ENCODE data around the gene RNF217. TPM values are rescaled to one million over a fixed set of nuclear protein-coding genes. Genes with fewer than 3 reads are reported as not detected.
A peak's percentile ranks its signal among the peaks of the same experiment; 100 is the strongest.

The RNF217 gene
- total and polyA plus RNA-seq, 2 of the 8 experiments (the other 6 are each of a cell fraction or from before 2014, with no cell fraction given): 2.0 to 8.9 TPM

DNA sequence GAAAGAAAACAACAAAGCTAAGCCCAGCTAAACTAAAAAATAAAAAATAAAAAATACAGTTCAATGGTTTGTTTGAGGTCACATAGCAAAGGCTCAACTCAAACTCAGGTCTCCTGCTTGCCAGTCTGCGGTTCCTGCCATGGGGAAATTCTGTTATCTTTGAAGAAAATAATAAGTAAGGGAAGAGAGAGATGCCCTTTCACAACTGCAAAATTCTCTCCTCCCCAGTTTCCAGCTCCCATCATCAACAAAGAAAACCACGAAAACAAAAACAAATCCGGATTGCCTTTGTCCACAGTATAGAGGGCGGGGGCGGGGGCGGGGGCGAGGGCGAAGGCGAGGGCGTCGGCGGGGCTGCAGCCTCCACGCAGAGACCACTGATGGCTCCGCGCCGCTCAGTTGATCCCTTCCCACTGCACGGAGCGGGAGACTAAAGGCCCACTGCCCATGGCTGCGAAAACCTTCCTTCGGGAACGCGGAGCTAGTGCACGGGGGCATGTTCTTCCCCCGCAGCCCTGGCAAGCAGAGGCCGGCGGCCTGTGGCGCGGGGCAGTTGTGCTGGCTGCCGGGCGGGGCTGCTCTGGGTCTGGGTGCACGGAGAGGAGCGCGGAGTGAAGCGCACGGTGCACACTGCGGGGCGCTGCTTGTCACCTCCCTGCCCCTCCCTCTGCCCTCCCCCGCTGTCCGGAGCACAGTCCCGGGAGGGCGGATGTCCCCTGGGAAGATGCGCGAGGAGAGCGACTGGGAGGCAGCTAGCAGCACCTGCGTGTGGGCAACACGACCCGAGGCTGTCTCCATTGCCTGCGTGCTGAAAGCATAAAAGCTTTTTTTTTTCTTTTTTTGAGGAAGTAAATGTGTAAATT, 137.2 kb downstream of the RNF217 start:
- FAIRE-seq (no peak), DNase-seq (ENCODE audit: low read depth in 1 of 2, low spot score in 2 of 2) (peak; percentile 15 to 77)
- peaks cover 0 to 12% (median 7%) of the 10 kb centered on the region in 4 experiments; a peak in 4 of 7 replicates for H3K4me1 ChIP-seq (replicated peaks in 1 of 4; ENCODE audit: control insufficient read depth in 3 of 4, insufficient read depth in 4 of 4, low read length in 3 of 4)
- H3K36me3 ChIP-seq (ENCODE audit: control insufficient read depth in 2 of 4, insufficient read depth in 4 of 4, low read length in 3 of 4): no peaks in the 10 kb centered on the region
- H4K5ac ChIP-seq (ENCODE audit: insufficient read length, low read depth, low read length): peak overlapping the region; percentile 65
- H2BK12ac ChIP-seq (ENCODE audit: low read depth, low read length): no peak overlapping the region; the same call in 1 of the 2 replicates
- H3K14ac ChIP-seq (ENCODE audit: insufficient read length): no peak overlapping the region
- TF ChIP-seq TAF1 (IDR thresholded peaks at IDR 0.05; ENCODE audit: low read depth, low read length): 0 out of 2 replicates have a peak, but pooled peaks have one; percentile 23
- peak; percentile 93 for TF ChIP-seq KDM4A (IDR thresholded peaks at IDR 0.05; ENCODE audit: low read depth, low read length, severe bottlenecking)
- TF ChIP-seq PHF8 (conservative IDR thresholded peaks at IDR 0.05; ENCODE audit: low read depth, low read length): peak; percentile 38; the same call in 1 of the 2 replicates
- TF ChIP-seq POLR2A (IDR thresholded peaks at IDR 0.05; ENCODE audit: control extremely low read depth in 1 of 2, low read depth in 2 of 2, low read length in 2 of 2): peak in 1 of 2 experiments; percentile 46; a peak in 1 of 3 replicates
- peak; percentile 65 for TF ChIP-seq ASH2L (IDR thresholded peaks at IDR 0.05; ENCODE audit: low read length)
- TF ChIP-seq HDAC2 (IDR thresholded peaks at IDR 0.05; ENCODE audit: borderline replicate concordance in 1 of 2, low read depth in 2 of 2, low read length in 2 of 2): 0 out of 4 replicates have a peak, but pooled peaks of 1 of the 2 experiments have one; percentile 14
- TF ChIP-seq SRF (IDR thresholded peaks at IDR 0.05; ENCODE audit: low read depth, low read length): no peak
- TF ChIP-seq HDAC6 (IDR thresholded peaks at IDR 0.05; ENCODE audit: low read depth, low read length): no peak
- WGBS, 2 experiments (ENCODE audit: extremely low coverage in 1 of 2, insufficient coverage in 1 of 2, insufficient read length in 1 of 2, insufficient replicate concordance in 2 of 2, low coverage in 1 of 2, low lambda C conversion rate in 2 of 2, missing lambda C conversion rate in 1 of 2): 4% methylated on average over 31 of the region's 48 CpGs; no CpG with 5 or more reads in 1 of the 2 experiments
- H3K27ac ChIP-seq (ENCODE audit: low read depth, low read length): no peak overlapping the region
- peaks cover 0 to 2% of the 10 kb centered on the region in 2 experiments for H4K20me1 ChIP-seq (replicated peaks in 1 of 2; ENCODE audit: control insufficient read depth in 1 of 2, insufficient read depth in 2 of 2, low read length in 2 of 2)
- no peaks in the 10 kb centered on the region for H3K9me3 ChIP-seq (ENCODE audit: insufficient read depth in 2 of 2, low read depth in 1 of 2, low read length in 1 of 2)
- no peak overlapping the region for H2BK120ac ChIP-seq (replicated peaks; ENCODE audit: low read depth, low read length)
- CTCF ChIA-PET (ENCODE audit: partially characterized antibody): interaction anchor here (0.6 to 6.2 kb wide), 5 partner anchors 14 to 760 kb away, joined by 3 to 27 read pairs (median 3); no protein-coding TSS in a partner anchor
- peaks cover 4% of the 10 kb centered on the region; the same call in 1 of the 2 replicates for H3K23me2 ChIP-seq (ENCODE audit: low read depth, low read length)
- H3K9ac ChIP-seq (replicated peaks in 1 of 4; ENCODE audit: extremely low read depth in 1 of 4, low read depth in 3 of 4, low read length in 3 of 4): peak overlapping the region in 2 of 4 experiments; percentile 49 to 67; a peak in 4 of 7 replicates
- peak overlapping the region; percentile 37 to 73 (median 48) for H3K4me3 ChIP-seq (ENCODE audit: extremely low read depth in 1 of 4, insufficient read depth in 2 of 4, low read depth in 3 of 4, low read length in 4 of 4)
- H3K18ac ChIP-seq (ENCODE audit: extremely low read depth, low read length): peak overlapping the region; percentile 71
- no peaks in the 10 kb centered on the region for H3K79me2 ChIP-seq (ENCODE audit: control insufficient read depth in 1 of 2, insufficient read depth in 2 of 2, low read length in 2 of 2)
- no peaks in the 10 kb centered on the region; a peak in 1 of 7 replicates for H3K27me3 ChIP-seq (replicated peaks in 1 of 4; ENCODE audit: control insufficient read depth in 3 of 4, extremely low read depth in 1 of 4, insufficient read depth in 3 of 4, low read length in 3 of 4)
- H3K23ac ChIP-seq (ENCODE audit: insufficient read length): no peak overlapping the region
- peak overlapping the region; percentile 83 for H3K4ac ChIP-seq (replicated peaks; ENCODE audit: insufficient read length, low read depth, low read length)
- H3K56ac ChIP-seq (replicated peaks; ENCODE audit: insufficient read length, low read depth, low read length): no peak overlapping the region
- H2BK15ac ChIP-seq (ENCODE audit: low read length): peak overlapping the region; percentile 94; the same call in 1 of the 2 replicates
- H3K79me1 ChIP-seq (ENCODE audit: low read depth, low read length): no peaks in the 10 kb centered on the region
- H3K4me2 ChIP-seq (ENCODE audit: insufficient read depth in 1 of 2, low read depth in 2 of 2, low read length in 2 of 2): peak overlapping the region; percentile 70 to 95
- peak overlapping the region; percentile 62 for H4K91ac ChIP-seq (replicated peaks; ENCODE audit: insufficient read length, low read length)
- 0 out of 2 replicates have a peak overlapping the region, but pooled peaks have one; percentile 88 for H4K8ac ChIP-seq (ENCODE audit: extremely low read depth, insufficient read depth, low read length)
- peak overlapping the region; percentile 67; the same call in 1 of the 2 replicates for H2BK5ac ChIP-seq (ENCODE audit: low read depth, low read length)
- no peak overlapping the region for H2AK5ac ChIP-seq (ENCODE audit: low read depth, low read length)
- no peak overlapping the region for H2BK20ac ChIP-seq (ENCODE audit: low read length)
- H2AFZ ChIP-seq (ENCODE audit: low read length): peak overlapping the region; percentile 43; the same call in 1 of the 2 replicates
- POLR2A ChIA-PET (ENCODE audit: partially characterized antibody): interaction anchor here (1.4 kb wide), 1 partner anchor 138 kb away, joined by 4 read pairs; no protein-coding TSS in a partner anchor

Data from H1 (cell line).